Activated CD4-positive, alpha-beta T cell treated with anti-CD3 and anti-CD28 coated beads, Interleukin-2, amount 10 ng/mL, durations not matched to agents 24 days and 14 days (primary cell): ENCODE data around the gene SOCS7. TPM values are rescaled to one million over a fixed set of nuclear protein-coding genes. Genes with fewer than 3 reads are reported as not detected.

ENCODE experiments used
- DNase-seq: peaks from one replicate; pipeline ENCODE4 v3.0.0; 2022
- H3K27ac Mint-ChIP-seq: one replicate; pipeline ENCODE4 v1.8.0; 2022; ENCODE audit warnings: mild to moderate bottlenecking, mixed read lengths
- H3K27me3 Mint-ChIP-seq: one replicate; pipeline ENCODE4 v1.8.0; 2022; ENCODE audit warnings: mixed read lengths
- H3K36me3 Mint-ChIP-seq: one replicate; pipeline ENCODE4 v1.8.0; 2022; ENCODE audit warnings: low read depth, mild to moderate bottlenecking, mixed read lengths
- H3K4me1 Mint-ChIP-seq: one replicate; pipeline ENCODE4 v1.8.0; 2021; ENCODE audit warnings: mixed read lengths
- H3K4me3 Mint-ChIP-seq: one replicate; pipeline ENCODE4 v1.8.0; 2022; ENCODE audit warnings: mild to moderate bottlenecking, moderate library complexity, mixed read lengths
- H3K9me3 Mint-ChIP-seq: one replicate; pipeline ENCODE4 v1.8.0; 2021; ENCODE audit warnings: mixed read lengths
- intact Hi-C: fragments of 100-400 bp; cut with micrococcal nuclease; formaldehyde crosslinking; loops from one replicate; pipeline ENCODE4 v1.15.1; 2023
- total RNA-seq: library from RNA; stranded (reverse); gene quantifications from 2 replicates; pipeline ENCODE4 v1.2.3, GENCODE V29; 2022

Gene SOCS7
- total RNA-seq, 1 donor from 2014 or later: 31.2 TPM

DNA sequence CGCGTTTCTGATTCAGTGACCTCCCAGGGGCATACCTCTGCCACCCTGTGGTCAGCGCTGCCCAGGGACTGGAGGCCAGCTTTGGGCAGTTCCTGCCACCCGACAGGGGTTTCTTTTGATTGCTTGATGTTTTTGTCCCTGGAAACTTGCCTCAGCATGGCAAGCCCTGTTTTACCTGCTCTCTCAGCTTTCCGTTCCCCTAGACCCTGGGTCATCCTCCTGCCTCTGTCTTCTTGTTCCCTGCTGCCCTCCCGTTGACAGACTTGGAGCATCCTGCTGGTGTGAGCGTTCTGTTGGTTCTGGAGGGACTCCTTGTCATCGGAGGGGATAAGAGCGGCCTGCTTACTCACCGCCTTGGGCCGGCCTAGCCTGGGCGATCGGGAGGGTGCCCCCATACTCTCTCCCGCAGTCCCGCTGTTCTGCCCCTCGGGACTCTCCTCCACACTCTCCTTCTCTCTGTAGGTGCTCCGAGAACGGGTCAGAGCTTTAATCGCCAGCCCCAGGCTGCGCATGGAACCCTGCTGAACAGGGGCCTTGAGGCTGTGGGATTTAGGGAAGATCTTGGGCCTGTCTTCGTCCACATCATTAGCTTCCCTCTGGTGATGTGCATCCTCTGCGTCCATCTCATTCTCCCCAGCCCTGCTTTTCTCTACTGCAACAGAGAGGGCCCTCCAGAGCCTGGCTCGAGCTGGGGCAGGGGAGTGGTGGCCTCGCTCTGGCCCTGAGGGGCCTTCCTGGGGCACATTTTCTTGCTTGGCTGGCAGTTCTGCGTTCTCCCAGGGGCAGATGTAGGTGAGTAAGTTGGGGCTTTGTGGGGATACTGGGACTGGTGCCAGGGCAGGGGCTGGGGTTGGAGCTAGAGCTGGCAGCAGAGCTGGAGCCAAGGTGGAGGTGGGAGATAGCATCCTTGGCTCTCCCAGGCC lies 21.6 kb upstream of the SOCS7 start:
- no peaks in the 10 kb centered on the region for H3K36me3 Mint-ChIP-seq
- no peak overlapping the region for H3K4me3 Mint-ChIP-seq
- DNase-seq: no peak
- H3K27me3 Mint-ChIP-seq: peaks cover 2% of the 10 kb centered on the region
- H3K9me3 Mint-ChIP-seq: no peaks in the 10 kb centered on the region
- H3K27ac Mint-ChIP-seq: no peak overlapping the region
- intact Hi-C loops: no loop called here
- H3K4me1 Mint-ChIP-seq: peaks cover 5% of the 10 kb centered on the region

GRCh38 chr17:38330941-38331411 lies 20.7 kb upstream of the SOCS7 start:
- Mint-ChIP-seq H3K9me3 (no peaks in the 10 kb centered on the region), H3K36me3 (no peaks in the 10 kb centered on the region), H3K27me3 (peaks cover 2% of the 10 kb centered on the region), H3K4me1 (peaks cover 5% of the 10 kb centered on the region), H3K4me3 (no peak overlapping the region), H3K27ac (no peak overlapping the region)
- intact Hi-C loops: no loop called here
- DNase-seq: no peak

DNA sequence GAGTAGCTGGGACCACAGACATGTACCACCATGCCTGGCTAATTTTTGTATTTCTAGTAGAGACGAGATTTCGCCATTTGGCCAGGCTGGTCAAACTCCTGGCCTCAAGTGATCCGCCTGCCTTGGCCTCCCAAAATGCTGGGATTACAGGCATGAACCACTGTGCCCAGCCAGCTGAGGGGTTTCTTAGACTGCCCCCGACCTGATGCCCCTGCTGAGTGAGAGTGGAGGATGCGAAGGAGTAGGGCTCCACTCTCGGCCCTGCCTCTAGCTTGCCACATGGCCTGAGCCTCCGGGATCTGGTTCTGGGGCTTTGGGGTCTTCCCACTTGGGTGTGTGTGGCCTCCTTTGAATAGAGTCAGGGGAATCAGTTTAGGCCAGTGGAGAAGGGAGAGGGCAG lies 18.9 kb upstream of the SOCS7 start:
- H3K27ac Mint-ChIP-seq: no peak overlapping the region
- peaks cover 1% of the 10 kb centered on the region for H3K4me1 Mint-ChIP-seq
- no peak overlapping the region for H3K4me3 Mint-ChIP-seq
- H3K36me3 Mint-ChIP-seq: no peaks in the 10 kb centered on the region
- peaks cover 2% of the 10 kb centered on the region for H3K27me3 Mint-ChIP-seq
- no peak for DNase-seq
- intact Hi-C loops: no loop called here
- no peaks in the 10 kb centered on the region for H3K9me3 Mint-ChIP-seq

DNA sequence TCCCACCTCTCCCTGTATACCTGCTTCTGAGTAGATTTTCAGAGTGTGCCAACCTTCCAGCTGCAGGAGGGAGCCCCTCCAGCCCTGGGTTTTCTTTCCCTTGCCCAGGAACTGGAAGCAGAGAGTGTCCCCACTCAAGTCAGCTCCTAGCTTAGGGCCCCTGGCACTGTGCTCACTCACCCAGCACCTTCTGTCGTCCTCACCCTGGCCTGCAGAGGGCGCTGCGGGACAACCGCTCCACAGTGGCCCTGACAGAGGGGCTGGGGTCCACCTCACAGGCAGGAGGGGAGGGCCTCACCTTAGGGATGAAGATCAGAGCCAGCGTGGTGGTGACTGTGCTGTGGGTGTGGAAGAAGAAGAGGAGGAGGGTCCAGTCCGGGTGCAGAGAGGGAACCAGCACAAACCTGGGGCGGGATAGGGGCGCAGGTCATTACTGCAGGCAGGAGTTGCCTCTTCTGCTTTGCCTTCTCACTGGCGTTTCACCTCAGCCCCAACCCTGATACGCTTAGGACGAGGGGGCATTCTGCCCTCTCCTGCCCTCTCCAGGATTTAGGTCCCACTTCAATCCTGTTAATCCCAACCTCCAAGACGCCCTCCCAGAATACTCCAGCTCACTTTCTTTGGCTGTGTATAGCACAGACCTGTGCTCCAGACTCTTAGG lies 17.9 kb upstream of the SOCS7 start:
- H3K9me3 Mint-ChIP-seq: no peaks in the 10 kb centered on the region
- no peaks in the 10 kb centered on the region for H3K36me3 Mint-ChIP-seq
- DNase-seq: peak; percentile 88
- H3K27ac Mint-ChIP-seq: no peak overlapping the region
- peaks cover 1% of the 10 kb centered on the region for H3K4me1 Mint-ChIP-seq
- H3K4me3 Mint-ChIP-seq: no peak overlapping the region
- intact Hi-C loops: no loop called here
- H3K27me3 Mint-ChIP-seq: peaks cover under 1% of the 10 kb centered on the region

- H3K27me3 Mint-ChIP-seq: peaks cover 2% of the 10 kb centered on the region
- intact Hi-C loops: no loop called here
Observed at GRCh38 chr17:38334480-38335364, 16.9 kb upstream of the SOCS7 start.

GRCh38 chr17:38336838-38337237 lies 14.8 kb upstream of the SOCS7 start:
- H3K36me3 Mint-ChIP-seq: no peaks in the 10 kb centered on the region
- DNase-seq: no peak

More at GRCh38 chr17:38334480-38335364, 16.9 kb upstream of the SOCS7 start:
- Mint-ChIP-seq H3K4me3 (no peak overlapping the region), H3K4me1 (peaks cover 1% of the 10 kb centered on the region), H3K27ac (no peak overlapping the region), H3K36me3 (no peaks in the 10 kb centered on the region), H3K9me3 (no peaks in the 10 kb centered on the region)
- DNase-seq: no peak

GRCh38 chr17:38338053-38338452 lies 13.6 kb upstream of the SOCS7 start:
- H3K4me3 Mint-ChIP-seq: no peak overlapping the region
- no peaks in the 10 kb centered on the region for H3K9me3 Mint-ChIP-seq
- peaks cover 7% of the 10 kb centered on the region for H3K27me3 Mint-ChIP-seq
- H3K4me1 Mint-ChIP-seq: peaks cover 1% of the 10 kb centered on the region
- no peaks in the 10 kb centered on the region for H3K36me3 Mint-ChIP-seq
- H3K27ac Mint-ChIP-seq: no peak overlapping the region
- intact Hi-C loops: no loop called here
- no peak for DNase-seq

More at GRCh38 chr17:38336838-38337237, 14.8 kb upstream of the SOCS7 start:
- peaks cover 1% of the 10 kb centered on the region for H3K4me1 Mint-ChIP-seq
- no peak overlapping the region for H3K4me3 Mint-ChIP-seq
- no peak overlapping the region for H3K27ac Mint-ChIP-seq
- intact Hi-C loops: no loop called here
- no peaks in the 10 kb centered on the region for H3K9me3 Mint-ChIP-seq
- H3K27me3 Mint-ChIP-seq: peaks cover 7% of the 10 kb centered on the region

GRCh38 chr17:38338535-38338934 lies 13.1 kb upstream of the SOCS7 start:
- Mint-ChIP-seq H3K4me3 (no peak overlapping the region), H3K27me3 (peaks cover 7% of the 10 kb centered on the region), H3K4me1 (peaks cover under 1% of the 10 kb centered on the region), H3K27ac (no peak overlapping the region), H3K36me3 (no peaks in the 10 kb centered on the region), H3K9me3 (no peaks in the 10 kb centered on the region)
- DNase-seq: no peak
- intact Hi-C loops: no loop called here

DNA sequence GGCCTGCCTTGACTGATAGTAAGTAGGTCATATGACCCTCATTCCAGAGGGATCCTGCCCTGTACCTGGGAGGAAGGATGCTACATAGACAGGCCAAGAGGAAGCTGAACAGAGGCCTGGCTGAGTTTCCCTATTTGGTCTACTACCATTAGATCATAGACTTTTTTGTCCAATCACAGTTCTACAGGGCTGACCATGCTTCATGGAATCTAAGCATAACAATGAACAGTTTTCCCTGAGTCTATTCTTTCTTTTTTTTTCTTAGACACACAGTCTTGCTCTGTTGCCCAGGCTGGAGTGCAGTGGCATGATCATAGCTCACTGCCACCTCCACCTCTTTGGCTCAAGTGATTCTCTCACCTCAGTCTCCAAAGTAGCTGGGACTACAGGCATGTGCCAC lies 11.8 kb upstream of the SOCS7 start:
- no peak for DNase-seq
- H3K27ac Mint-ChIP-seq: no peak overlapping the region
- no peak overlapping the region for H3K4me3 Mint-ChIP-seq
- H3K4me1 Mint-ChIP-seq: no peaks in the 10 kb centered on the region
- intact Hi-C loops: no loop called here
- peaks cover 7% of the 10 kb centered on the region for H3K27me3 Mint-ChIP-seq
- H3K36me3 Mint-ChIP-seq: no peaks in the 10 kb centered on the region
- no peaks in the 10 kb centered on the region for H3K9me3 Mint-ChIP-seq

GRCh38 chr17:38341035-38341721 lies 10.5 kb upstream of the SOCS7 start:
- H3K4me3 Mint-ChIP-seq: no peak overlapping the region
- H3K27me3 Mint-ChIP-seq: peaks cover 7% of the 10 kb centered on the region
- intact Hi-C loops: no loop called here
- no peak overlapping the region for H3K27ac Mint-ChIP-seq
- no peaks in the 10 kb centered on the region for H3K36me3 Mint-ChIP-seq
- DNase-seq: no peak
- no peaks in the 10 kb centered on the region for H3K4me1 Mint-ChIP-seq
- no peaks in the 10 kb centered on the region for H3K9me3 Mint-ChIP-seq

- no peaks in the 10 kb centered on the region for H3K4me1 Mint-ChIP-seq
- H3K36me3 Mint-ChIP-seq: no peaks in the 10 kb centered on the region
- intact Hi-C loops: no loop called here
- DNase-seq: no peak
- no peak overlapping the region for H3K4me3 Mint-ChIP-seq
- peaks cover 7% of the 10 kb centered on the region for H3K27me3 Mint-ChIP-seq
- no peak overlapping the region for H3K27ac Mint-ChIP-seq
- H3K9me3 Mint-ChIP-seq: no peaks in the 10 kb centered on the region
Observed at GRCh38 chr17:38342886-38343607, 8.6 kb upstream of the SOCS7 start.

DNA sequence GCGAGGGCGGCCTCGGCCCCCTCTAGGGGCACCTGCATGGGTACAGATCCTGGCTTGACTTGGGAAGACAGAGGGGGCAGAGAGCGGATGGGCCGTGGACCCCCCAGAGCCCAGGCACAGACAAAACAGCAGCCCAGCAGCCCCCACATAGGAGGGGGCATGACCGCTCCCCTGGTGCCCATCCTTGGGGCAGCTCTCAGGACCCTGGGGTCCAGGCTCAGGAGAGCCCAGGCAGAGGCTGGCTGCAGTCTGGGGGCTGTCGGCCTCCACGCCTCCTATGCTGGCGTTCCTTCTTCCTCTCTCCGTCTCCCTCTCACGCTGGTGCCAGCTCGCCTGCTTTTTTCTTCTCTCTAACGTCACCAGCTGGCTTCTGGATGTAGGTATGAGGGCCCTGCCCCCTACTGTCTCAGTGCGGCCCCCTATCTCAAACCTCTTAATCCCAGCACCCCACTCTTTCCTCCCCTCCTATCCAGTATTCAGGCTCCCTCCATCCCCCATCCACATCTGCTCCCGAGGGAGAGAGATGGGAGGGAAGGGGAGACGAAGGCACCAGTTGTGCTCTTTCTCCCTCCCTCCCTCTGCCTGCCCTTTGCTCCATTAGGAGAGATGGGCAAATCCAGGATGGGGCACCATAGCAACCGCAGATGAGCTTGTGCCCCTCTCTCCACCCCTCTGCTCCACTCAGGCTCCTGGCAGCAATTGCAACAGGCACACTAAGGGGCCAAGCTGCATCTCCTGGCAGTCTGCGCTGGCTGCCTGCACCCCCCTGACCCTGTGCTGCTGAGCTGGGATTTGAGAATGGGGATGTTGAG lies 7.8 kb upstream of the SOCS7 start, which contains the start of gene GPR179:
Gene GPR179 (minus strand): TSS at position 349 of the 812 bp plus-strand sequence. CDS start 167 bp downstream, at position 182.
- Mint-ChIP-seq H3K4me1 (no peaks in the 10 kb centered on the region), H3K36me3 (no peaks in the 10 kb centered on the region), H3K9me3 (no peaks in the 10 kb centered on the region), H3K27ac (no peak within 1 kb of the TSS), H3K4me3 (no peak within 1 kb of the TSS), H3K27me3 (peaks cover 6% of the 10 kb centered on the region)
- intact Hi-C loops: no loop called here
- DNase-seq: no peak
